ENCODE results near the gene A4GALT.
"Not testable (repeated sequence)": the region's sequence is repeated elsewhere in the genome, so short reads cannot be mapped to it uniquely, and the experiment has no call there.

The A4GALT gene

DNA sequence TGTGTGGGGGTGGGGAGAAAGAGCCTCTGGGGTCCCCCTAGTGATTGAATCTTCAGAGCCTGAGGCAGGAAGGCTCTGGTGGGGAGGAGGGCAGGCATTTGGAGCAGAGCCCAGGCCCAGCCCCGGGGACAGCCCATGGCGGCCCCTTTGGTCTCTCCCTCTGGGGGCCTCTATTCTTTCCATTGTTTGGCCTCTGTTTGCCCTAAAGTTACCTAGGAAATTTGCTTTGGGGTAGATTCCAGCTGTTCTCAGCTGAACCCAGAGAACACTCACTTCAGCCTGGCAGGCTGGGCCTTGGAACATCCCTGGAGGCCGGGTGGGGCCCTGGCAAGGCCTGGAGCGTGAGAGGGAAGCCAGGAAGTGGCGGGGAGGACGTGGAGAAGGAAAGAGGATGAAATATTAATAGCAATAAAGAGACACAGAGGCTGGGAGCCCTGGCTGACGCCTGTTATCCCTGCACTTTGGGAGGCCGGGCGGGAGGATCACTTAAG, 22.9 kb upstream of the A4GALT start:
- Histone ChIP-seq H3K27ac (ENCODE audit: poor library complexity, severe bottlenecking) (peak overlapping the region; percentile 49), H3K36me3 (ENCODE audit: low read depth) (no peaks in the 10 kb centered on the region), H3K4me3 (ENCODE audit: severe bottlenecking) (no peak overlapping the region), H3K9me3 (ENCODE audit: severe bottlenecking) (no peaks in the 10 kb centered on the region), H3K27me3 (ENCODE audit: insufficient read depth, poor library complexity, severe bottlenecking) (no peaks in the 10 kb centered on the region), H3K4me1 (ENCODE audit: insufficient read depth, poor library complexity, severe bottlenecking) (peaks cover 39% of the 10 kb centered on the region)
- ATAC-seq (ENCODE audit: low read depth), result peak; percentile 69
- TF ChIP-seq, protein P1, sequence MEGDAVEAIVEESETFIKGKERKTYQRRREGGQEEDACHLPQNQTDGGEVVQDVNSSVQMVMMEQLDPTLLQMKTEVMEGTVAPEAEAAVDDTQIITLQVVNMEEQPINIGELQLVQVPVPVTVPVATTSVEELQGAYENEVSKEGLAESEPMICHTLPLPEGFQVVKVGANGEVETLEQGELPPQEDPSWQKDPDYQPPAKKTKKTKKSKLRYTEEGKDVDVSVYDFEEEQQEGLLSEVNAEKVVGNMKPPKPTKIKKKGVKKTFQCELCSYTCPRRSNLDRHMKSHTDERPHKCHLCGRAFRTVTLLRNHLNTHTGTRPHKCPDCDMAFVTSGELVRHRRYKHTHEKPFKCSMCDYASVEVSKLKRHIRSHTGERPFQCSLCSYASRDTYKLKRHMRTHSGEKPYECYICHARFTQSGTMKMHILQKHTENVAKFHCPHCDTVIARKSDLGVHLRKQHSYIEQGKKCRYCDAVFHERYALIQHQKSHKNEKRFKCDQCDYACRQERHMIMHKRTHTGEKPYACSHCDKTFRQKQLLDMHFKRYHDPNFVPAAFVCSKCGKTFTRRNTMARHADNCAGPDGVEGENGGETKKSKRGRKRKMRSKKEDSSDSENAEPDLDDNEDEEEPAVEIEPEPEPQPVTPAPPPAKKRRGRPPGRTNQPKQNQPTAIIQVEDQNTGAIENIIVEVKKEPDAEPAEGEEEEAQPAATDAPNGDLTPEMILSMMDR (IDR thresholded peaks at IDR 0.05; ENCODE audit: poor library complexity, severe bottlenecking), result no peak
- DNase-seq (ENCODE audit: low spot score), result no peak

DNA sequence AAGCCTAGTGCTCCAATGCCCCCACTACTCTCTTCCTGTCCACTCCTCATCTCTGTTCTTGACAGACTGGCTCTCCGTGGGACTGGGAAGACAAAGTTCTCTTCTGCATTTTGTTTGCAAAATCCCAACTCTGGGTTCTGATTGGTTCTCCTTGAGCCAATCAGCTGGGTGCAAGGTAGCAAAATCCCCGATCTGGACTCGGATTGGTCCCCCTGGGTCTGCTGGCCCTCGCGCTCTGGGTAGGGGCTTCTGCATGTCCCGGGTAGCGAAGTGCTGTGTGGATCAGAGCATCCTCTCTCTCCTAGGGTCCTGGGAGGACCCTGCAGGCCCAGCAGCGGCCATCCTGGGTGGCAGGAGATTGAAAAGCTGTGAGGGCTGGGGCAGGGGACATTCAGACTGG, 22.3 kb upstream of the A4GALT start:
- Histone ChIP-seq H3K27ac (ENCODE audit: poor library complexity, severe bottlenecking) (peak overlapping the region; percentile 49), H3K27me3 (ENCODE audit: insufficient read depth, poor library complexity, severe bottlenecking) (no peaks in the 10 kb centered on the region), H3K36me3 (ENCODE audit: low read depth) (no peaks in the 10 kb centered on the region), H3K9me3 (ENCODE audit: severe bottlenecking) (no peaks in the 10 kb centered on the region), H3K4me1 (ENCODE audit: insufficient read depth, poor library complexity, severe bottlenecking) (peaks cover 33% of the 10 kb centered on the region), H3K4me3 (ENCODE audit: severe bottlenecking) (no peak overlapping the region)
- DNase-seq (ENCODE audit: low spot score) (no peak), ATAC-seq (ENCODE audit: low read depth) (no peak)
- TF ChIP-seq, protein P1 (IDR thresholded peaks at IDR 0.05; ENCODE audit: poor library complexity, severe bottlenecking), result no peak

DNA sequence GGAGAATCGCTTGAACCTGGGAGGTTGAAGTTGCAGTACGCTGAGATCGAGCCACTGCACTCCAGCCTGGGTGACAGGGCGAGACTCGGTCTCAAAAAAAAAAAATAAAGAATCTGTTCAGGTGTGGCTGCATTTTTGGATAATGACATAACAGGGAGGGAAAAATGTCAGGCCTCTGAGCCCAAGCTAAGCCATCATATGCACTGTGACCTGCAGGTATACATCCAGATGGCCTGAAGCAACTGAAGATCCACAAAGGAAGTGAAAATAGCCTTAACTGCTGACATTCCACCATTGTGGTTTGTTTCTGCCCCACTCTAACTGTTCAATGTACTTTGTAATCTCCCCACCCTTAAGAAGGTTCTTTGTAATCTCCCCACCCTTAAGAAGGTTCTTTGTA, 19.6 kb upstream of the A4GALT start:
- DNase-seq (ENCODE audit: low spot score), result not testable (repeated sequence)

DNA sequence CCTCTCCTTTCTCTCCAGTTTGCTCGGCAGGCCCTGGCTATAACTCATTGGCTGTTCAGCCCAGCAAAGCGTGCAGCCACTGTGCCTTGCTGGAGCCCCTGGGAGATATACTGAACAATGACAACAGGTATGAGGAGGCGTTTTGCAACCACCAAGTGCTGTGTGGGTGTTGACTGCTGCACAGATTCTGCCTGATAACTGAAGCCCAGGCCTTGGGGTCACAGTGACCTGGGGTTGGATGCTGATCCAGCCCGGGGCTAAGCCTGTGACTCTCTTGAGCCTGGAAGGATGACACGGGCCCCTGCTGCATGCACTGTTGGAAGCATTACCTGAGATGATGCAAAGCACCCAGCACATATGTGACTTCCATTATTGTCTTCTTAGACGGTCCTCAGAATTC, 13.7 kb upstream of the A4GALT start:
- ATAC-seq (ENCODE audit: low read depth) (no peak), DNase-seq (ENCODE audit: low spot score) (no peak)
- Histone ChIP-seq H3K4me3 (ENCODE audit: severe bottlenecking) (no peak overlapping the region), H3K27ac (ENCODE audit: poor library complexity, severe bottlenecking) (no peak overlapping the region), H3K4me1 (ENCODE audit: insufficient read depth, poor library complexity, severe bottlenecking) (no peaks in the 10 kb centered on the region), H3K27me3 (ENCODE audit: insufficient read depth, poor library complexity, severe bottlenecking) (no peaks in the 10 kb centered on the region), H3K9me3 (ENCODE audit: severe bottlenecking) (no peaks in the 10 kb centered on the region), H3K36me3 (ENCODE audit: low read depth) (no peaks in the 10 kb centered on the region)
- TF ChIP-seq, protein P1 (IDR thresholded peaks at IDR 0.05; ENCODE audit: poor library complexity, severe bottlenecking), result no peak

More for the DNA sequence above, 19.6 kb upstream of the A4GALT start:
- Histone ChIP-seq H3K27ac (ENCODE audit: poor library complexity, severe bottlenecking) (peak overlapping the region; percentile 24), H3K4me1 (ENCODE audit: insufficient read depth, poor library complexity, severe bottlenecking) (peaks cover 25% of the 10 kb centered on the region)
- not testable (repeated sequence) for H3K36me3 ChIP-seq (ENCODE audit: low read depth); H3K27me3 ChIP-seq (ENCODE audit: insufficient read depth, poor library complexity, severe bottlenecking); H3K9me3 ChIP-seq (ENCODE audit: severe bottlenecking); H3K4me3 ChIP-seq (ENCODE audit: severe bottlenecking); ATAC-seq (ENCODE audit: low read depth)

DNA sequence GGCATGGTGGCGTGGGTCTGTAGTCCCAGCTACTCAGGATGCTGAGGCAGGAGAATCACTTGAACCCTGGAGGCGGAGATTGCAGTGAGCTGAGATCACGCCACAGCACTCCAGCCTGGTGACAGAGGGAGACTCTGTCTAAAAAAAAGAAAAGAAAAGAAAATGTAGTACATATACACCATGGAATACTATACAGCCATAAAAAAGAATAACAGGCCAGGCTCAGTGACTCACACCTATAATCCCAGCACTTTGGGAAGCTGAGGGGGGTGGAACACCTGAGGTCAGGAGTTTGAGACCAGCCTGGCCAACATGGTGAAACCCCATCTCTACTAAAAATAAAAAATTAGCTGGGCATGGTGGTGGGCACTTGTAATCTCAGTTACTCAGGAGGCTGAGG, 12.7 kb upstream of the A4GALT start:
- not testable (repeated sequence) for ATAC-seq (ENCODE audit: low read depth); H3K36me3 ChIP-seq (ENCODE audit: low read depth)

DNA sequence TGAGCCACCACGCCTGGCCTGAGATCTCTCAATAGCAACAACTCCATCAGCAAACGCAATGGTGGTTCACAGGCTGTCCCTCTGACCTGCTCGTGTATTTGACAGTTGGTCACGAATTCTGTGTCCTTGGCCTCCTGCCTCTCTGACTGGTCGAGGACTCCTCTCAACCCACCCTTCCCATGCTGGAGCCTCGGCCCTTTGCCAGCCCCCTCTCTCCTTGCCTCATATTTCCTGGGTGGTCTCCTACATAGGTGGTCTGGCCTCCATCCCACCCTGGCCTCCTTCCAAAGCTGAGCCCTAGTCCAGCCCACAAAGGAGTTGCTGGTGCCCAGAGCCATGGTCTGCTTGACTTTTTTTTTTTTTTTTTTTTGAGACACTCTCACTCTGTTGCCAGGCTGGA, 11.4 kb upstream of the A4GALT start:
- Histone ChIP-seq H3K4me1 (ENCODE audit: insufficient read depth, poor library complexity, severe bottlenecking) (no peaks in the 10 kb centered on the region), H3K36me3 (ENCODE audit: low read depth) (no peaks in the 10 kb centered on the region), H3K27ac (ENCODE audit: poor library complexity, severe bottlenecking) (no peak overlapping the region), H3K4me3 (ENCODE audit: severe bottlenecking) (no peak overlapping the region), H3K27me3 (ENCODE audit: insufficient read depth, poor library complexity, severe bottlenecking) (no peaks in the 10 kb centered on the region), H3K9me3 (ENCODE audit: severe bottlenecking) (no peaks in the 10 kb centered on the region)
- TF ChIP-seq, protein P1 (IDR thresholded peaks at IDR 0.05; ENCODE audit: poor library complexity, severe bottlenecking), result no peak
- DNase-seq (ENCODE audit: low spot score) (no peak), ATAC-seq (ENCODE audit: low read depth) (no peak)

More for the DNA sequence above, 12.7 kb upstream of the A4GALT start:
- not testable (repeated sequence) for DNase-seq (ENCODE audit: low spot score); H3K27me3 ChIP-seq (ENCODE audit: insufficient read depth, poor library complexity, severe bottlenecking); H3K4me1 ChIP-seq (ENCODE audit: insufficient read depth, poor library complexity, severe bottlenecking); H3K27ac ChIP-seq (ENCODE audit: poor library complexity, severe bottlenecking); H3K4me3 ChIP-seq (ENCODE audit: severe bottlenecking); H3K9me3 ChIP-seq (ENCODE audit: severe bottlenecking)
